Immature natural killer cell (primary cell): ENCODE results near the gene TASOR. TPM values are rescaled to one million over a fixed set of nuclear protein-coding genes. Genes with fewer than 3 reads are reported as not detected.
"Not testable (repeated sequence)": the region's sequence is repeated elsewhere in the genome, so short reads cannot be mapped to it uniquely, and the experiment has no call there.

ENCODE experiments used
- DNase-seq, 3 donors: peaks; one replicate each; pipeline ENCODE4 v3.0.0; 2022; ENCODE audit warnings: mixed read lengths in 1 of 3
- H3K27ac Mint-ChIP-seq, 6 donors: one replicate each; pipeline ENCODE4 v1.8.0; 2020; ENCODE audit warnings: mixed read lengths in 6 of 6, mild to moderate bottlenecking in 5 of 6, inconsistent platforms in 4 of 6, moderate library complexity in 3 of 6
- H3K27me3 Mint-ChIP-seq, 3 donors: one replicate each; pipeline ENCODE4 v1.8.0; 2020 to 2021; ENCODE audit warnings: low read depth in 3 of 3, mild to moderate bottlenecking in 3 of 3, mixed read lengths in 3 of 3, moderate library complexity in 3 of 3, inconsistent platforms in 1 of 3
- H3K36me3 Mint-ChIP-seq, 3 donors: one replicate each; pipeline ENCODE4 v1.8.0; 2020; ENCODE audit warnings: mixed read lengths in 3 of 3, inconsistent platforms in 2 of 3, mild to moderate bottlenecking in 2 of 3
- H3K4me1 Mint-ChIP-seq, 2 donors: one replicate each; pipeline ENCODE4 v1.8.0; 2020; ENCODE audit warnings: inconsistent platforms in 2 of 2, mild to moderate bottlenecking in 2 of 2, mixed read lengths in 2 of 2, moderate library complexity in 1 of 2
- H3K4me3 Mint-ChIP-seq, 5 donors: one replicate each; pipeline ENCODE4 v1.8.0; 2020; ENCODE audit warnings: mild to moderate bottlenecking in 5 of 5, mixed read lengths in 5 of 5, inconsistent platforms in 3 of 5, moderate library complexity in 3 of 5
- H3K9me3 Mint-ChIP-seq, 6 donors: one replicate each; pipeline ENCODE4 v1.8.0; 2020; ENCODE audit warnings: mild to moderate bottlenecking in 6 of 6, mixed read lengths in 6 of 6, inconsistent platforms in 4 of 6, moderate library complexity in 3 of 6
- polyA plus RNA-seq, 3 donors: library from polyadenylated mRNA; unstranded; fragments of 300-500 nt; fragmentation: Illumina TruSeq; gene quantifications; one replicate each; pipeline ENCODE4 v1.2.3, GENCODE V29; 2021

Gene TASOR
- polyA plus RNA-seq, 3 donors from 2014 or later: 17.0 to 37.3 (median 20.6) TPM

DNA sequence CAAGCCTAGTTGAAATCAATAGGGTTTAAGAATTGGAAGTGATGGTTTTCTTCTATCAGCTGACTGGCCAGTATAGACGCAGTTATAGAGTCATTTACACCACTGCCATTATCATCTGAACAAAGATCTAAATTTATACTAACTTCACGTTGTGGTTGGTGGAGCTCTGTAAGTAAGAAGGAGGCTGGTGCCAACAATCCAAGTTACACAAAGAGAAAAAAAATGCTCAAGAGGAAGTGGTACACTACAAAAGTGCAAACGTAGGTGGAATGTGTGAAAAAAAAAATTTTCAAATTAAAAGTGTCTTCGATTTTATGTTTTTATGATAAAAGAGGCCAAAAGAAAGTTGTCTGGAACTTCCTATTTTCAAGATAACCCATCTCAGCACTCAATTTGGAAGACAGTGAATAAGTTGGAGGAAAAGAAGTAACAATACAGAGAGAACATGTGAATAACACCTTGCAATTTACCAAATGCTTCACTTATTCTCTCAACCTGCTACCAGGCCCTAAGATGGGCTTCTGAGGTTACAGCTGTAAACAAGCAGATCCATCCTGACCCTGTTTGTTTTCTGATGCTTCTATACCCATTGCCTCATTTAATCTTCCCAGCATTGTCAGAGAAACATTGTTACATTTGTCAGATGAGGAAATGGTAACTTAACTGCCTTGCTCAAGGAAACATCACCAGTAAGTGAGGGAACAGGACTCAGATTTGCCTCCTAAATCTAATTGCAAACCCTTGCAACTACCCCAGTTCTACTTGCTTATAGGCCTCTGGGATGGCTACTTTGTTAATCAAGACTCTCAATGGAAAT is 12.0 kb upstream of the TASOR start:
- H3K4me1 Mint-ChIP-seq: peaks cover 50 to 52% of the 10 kb centered on the region in 2 donors
- H3K27ac Mint-ChIP-seq: peak overlapping the region; percentile 80 to 94 (median 84)
- peak; percentile 65 to 71 (median 66) for DNase-seq
- H3K9me3 Mint-ChIP-seq: no peaks in the 10 kb centered on the region
- H3K4me3 Mint-ChIP-seq: peak overlapping the region; percentile 36 to 65 (median 41)
- H3K27me3 Mint-ChIP-seq: peaks cover 15 to 18% (median 17%) of the 10 kb centered on the region in 3 donors
- no peaks in the 10 kb centered on the region for H3K36me3 Mint-ChIP-seq

DNA sequence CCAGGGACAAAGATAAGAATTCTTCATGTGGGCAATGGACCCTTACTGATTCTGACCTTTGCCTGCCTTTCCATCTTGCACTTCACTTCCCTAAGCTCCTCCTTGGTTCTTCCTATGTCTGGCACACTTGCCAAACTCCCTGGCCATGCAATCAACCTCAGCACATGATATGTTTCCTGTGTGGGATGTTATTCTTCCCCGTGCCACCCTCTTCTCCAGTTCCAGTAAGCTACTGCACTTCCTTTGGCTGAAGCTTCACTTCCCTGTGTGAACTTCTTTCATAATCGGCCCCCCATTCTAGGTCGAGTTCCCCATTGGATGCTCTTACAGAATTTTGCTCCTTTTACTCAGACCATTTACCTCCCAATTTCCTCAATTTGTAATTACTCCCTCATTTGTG is 10.7 kb upstream of the TASOR start:
- DNase-seq: no peak
- H3K27ac Mint-ChIP-seq: peak overlapping the region; percentile 82 to 97 (median 94)
- H3K36me3 Mint-ChIP-seq: no peaks in the 10 kb centered on the region
- H3K4me1 Mint-ChIP-seq: peaks cover 50 to 52% of the 10 kb centered on the region in 2 donors
- peaks cover 8 to 18% (median 17%) of the 10 kb centered on the region in 3 donors for H3K27me3 Mint-ChIP-seq
- no peaks in the 10 kb centered on the region for H3K9me3 Mint-ChIP-seq
- H3K4me3 Mint-ChIP-seq: peak overlapping the region; percentile 85 to 96 (median 90)

DNA sequence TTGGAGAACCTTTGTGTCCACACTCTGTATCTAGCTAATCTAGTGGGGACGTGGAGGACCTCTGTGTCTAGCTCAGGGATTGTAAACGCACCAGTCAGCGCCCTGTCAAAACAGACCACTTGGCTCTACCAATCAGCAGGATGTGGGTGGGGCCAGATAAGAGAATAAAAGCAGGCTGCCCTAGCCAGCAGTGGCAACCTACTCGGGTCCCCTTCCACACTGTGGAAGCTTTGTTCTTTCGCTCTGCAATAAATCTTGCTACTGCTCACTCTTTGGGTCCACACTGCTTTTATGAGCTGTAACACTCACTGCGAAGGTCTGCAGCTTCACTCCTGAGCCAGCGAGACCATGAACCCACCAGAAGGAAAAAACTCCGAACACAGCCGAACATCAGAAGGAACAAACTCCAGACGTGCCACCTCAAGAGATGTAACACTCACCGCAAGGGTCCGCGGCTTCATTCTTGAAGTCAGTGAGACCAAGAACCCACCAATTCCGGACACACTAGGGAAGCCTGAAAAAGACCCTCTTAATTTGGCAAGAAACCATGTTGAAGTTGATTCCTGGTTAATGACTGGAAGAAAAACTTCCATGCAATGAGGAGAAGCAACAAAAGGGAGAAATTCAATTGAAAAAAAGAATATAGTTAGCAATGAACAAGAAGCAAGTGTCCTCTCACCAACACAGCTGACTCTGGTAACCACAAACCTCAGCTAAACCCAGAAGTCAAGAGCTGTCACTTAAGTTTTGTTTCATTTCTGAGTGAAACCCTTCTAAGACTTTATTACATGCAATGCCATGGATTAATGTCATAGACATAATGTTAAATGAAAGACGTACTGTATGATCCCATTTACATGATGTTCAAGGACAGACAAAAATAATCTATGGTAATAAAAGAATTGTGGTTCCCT is 9.7 kb upstream of the TASOR start:
- H3K4me1 Mint-ChIP-seq: peaks cover 50 to 52% of the 10 kb centered on the region in 2 donors
- DNase-seq: peak; percentile 78 to 81 (median 80)
- peaks cover 8 to 18% (median 17%) of the 10 kb centered on the region in 3 donors for H3K27me3 Mint-ChIP-seq
- H3K36me3 Mint-ChIP-seq, H3K9me3 Mint-ChIP-seq: not testable (repeated sequence)
- H3K27ac Mint-ChIP-seq: peak overlapping the region; percentile 82 to 97 (median 94)
- peak overlapping the region; percentile 85 to 96 (median 90) for H3K4me3 Mint-ChIP-seq

DNA sequence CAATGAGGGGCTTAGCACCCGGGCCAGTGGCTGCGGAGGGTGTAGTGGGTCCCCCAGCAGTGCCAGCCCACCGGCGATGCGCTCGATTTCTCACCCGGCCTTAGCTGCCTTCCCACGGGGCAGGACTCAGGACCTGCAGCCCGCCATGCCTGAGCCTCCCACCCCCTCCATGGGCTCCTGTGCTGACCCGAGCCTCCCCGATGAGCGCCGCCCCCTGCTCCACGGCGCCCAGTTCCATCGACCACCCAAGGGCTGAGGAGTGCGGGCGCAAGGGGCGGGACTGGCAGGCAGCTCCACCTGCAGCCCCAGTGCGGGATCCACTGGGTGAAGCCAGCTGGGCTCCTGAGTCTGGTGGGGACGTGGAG is 8.9 kb upstream of the TASOR start:
- not testable (repeated sequence) for H3K4me3 Mint-ChIP-seq, H3K36me3 Mint-ChIP-seq, H3K9me3 Mint-ChIP-seq, DNase-seq
- H3K27ac Mint-ChIP-seq: peak overlapping the region in 1 of 6 donors; percentile 95
- H3K27me3 Mint-ChIP-seq: peaks cover 8 to 18% (median 17%) of the 10 kb centered on the region in 3 donors
- H3K4me1 Mint-ChIP-seq: peaks cover 49 to 52% of the 10 kb centered on the region in 2 donors

DNA sequence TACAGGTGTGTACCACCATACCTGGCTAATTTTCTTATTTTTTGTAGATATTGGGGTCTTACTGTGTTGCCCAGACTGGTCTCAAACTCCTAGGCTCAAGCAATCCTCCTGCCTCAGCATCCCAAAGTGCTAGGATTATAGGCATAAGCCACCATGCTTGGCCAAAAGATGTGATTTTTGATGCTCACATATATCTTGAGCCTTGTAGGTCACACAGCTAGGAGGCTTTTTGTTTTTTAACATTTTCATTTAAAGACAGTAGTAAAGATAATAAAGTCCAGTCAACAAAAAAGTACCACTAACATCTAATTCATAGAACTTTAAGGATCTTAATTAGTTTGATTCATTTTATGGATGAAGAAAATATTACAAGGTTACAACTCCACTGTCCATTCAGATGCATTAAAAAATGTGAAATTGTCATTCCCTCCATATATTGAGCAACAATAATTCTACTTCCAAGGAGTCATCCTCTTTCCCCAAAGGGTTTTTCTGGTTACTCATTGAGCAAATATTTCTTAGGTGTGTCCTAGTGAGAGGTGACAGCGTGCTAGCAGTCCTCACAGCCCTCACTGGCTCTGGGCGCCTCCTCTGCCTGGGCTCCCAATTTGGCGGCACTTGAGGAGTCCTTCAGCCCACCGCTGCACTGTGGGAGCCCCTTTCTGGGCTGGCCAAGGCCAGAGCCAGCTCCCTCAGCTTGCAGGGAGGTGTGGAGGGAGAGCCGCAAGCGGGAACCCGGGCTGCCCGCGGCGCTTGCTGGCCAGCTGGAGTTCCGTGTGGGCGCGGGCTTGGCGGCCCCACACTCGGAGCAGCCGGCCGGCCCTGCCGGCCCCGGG is 8.3 kb upstream of the TASOR start:
- Mint-ChIP-seq H3K27me3 (peaks cover 8 to 18% (median 17%) of the 10 kb centered on the region in 3 donors), H3K9me3 (no peaks in the 10 kb centered on the region), H3K27ac (peak overlapping the region in 1 of 6 donors; percentile 48), H3K36me3 (peaks cover 0 to 4% (median 0%) of the 10 kb centered on the region in 3 donors), H3K4me3 (peak overlapping the region in 4 of 5 donors; percentile 8 to 56 (median 34)), H3K4me1 (peaks cover 43 to 48% of the 10 kb centered on the region in 2 donors)
- no peak for DNase-seq

DNA sequence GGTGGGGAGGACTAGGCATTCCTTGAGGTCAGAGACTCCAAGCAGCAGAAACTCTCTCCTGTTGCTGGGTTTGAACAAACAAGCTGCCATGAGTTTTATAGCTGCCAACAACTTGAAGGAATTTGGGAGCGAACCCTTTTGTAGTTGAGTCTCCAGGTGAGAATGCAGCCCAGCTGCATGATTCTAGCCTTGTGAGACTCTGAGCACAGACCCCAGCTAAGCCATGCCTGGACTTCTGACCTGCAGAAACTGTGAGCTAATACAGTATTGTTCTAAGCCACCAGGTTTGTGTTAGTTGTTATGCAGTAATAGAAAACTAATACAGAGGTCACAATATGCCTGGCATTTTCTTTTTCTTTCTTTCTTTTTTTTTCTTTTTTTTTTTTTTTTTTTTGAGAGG is 6.2 kb upstream of the TASOR start:
- Mint-ChIP-seq H3K9me3 (no peaks in the 10 kb centered on the region), H3K4me3 (no peak overlapping the region), H3K27me3 (peaks cover 8 to 14% (median 10%) of the 10 kb centered on the region in 3 donors), H3K27ac (no peak overlapping the region), H3K4me1 (peaks cover 23 to 28% of the 10 kb centered on the region in 2 donors), H3K36me3 (peaks cover 0 to 4% (median 0%) of the 10 kb centered on the region in 3 donors)
- DNase-seq: no peak

DNA sequence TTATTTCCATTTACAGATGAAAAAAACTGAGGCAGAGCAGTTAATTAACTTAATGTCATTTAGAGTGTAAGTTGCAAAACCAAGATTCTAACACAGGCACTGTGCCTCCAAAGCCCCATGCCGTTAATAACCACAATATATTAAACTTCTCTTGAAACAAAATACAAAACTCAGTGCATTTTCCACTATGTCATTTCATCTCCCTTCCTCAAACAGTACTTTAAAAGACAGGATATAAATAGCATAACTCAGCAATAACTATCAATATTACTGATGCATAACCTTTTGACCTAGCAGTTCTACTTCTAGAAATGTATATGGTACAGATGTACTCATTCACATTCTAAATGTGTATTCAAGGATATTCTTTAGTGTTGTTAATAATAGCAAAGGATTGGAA is 5.1 kb upstream of the TASOR start:
- Mint-ChIP-seq H3K27me3 (peaks cover 14 to 17% (median 16%) of the 10 kb centered on the region in 3 donors), H3K4me3 (no peak overlapping the region), H3K27ac (no peak overlapping the region), H3K36me3 (peaks cover 0 to 4% (median 0%) of the 10 kb centered on the region in 3 donors), H3K4me1 (peaks cover 20 to 22% of the 10 kb centered on the region in 2 donors), H3K9me3 (no peaks in the 10 kb centered on the region)
- no peak for DNase-seq

DNA sequence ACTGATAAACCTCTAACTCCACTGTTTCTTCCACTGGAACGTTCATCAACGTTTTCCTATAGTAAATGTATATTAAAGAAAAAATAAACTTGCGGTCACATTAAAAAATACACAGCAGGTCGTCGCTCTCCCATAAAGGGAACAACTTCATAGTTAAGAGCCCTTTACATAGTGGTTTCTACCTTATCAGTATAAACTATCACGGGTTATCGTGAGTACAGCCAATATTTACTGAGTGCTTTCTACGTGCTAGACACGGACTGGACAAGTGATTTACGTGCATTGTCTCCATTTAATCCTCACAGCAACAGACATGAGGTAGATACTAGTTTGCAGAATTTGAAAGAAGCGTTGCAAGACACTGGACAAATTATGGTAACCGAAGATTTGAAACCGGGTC is 964 bp upstream of the TASOR start:
- H3K4me3 Mint-ChIP-seq: peak overlapping the region; percentile 64 to 93 (median 74)

DNA sequence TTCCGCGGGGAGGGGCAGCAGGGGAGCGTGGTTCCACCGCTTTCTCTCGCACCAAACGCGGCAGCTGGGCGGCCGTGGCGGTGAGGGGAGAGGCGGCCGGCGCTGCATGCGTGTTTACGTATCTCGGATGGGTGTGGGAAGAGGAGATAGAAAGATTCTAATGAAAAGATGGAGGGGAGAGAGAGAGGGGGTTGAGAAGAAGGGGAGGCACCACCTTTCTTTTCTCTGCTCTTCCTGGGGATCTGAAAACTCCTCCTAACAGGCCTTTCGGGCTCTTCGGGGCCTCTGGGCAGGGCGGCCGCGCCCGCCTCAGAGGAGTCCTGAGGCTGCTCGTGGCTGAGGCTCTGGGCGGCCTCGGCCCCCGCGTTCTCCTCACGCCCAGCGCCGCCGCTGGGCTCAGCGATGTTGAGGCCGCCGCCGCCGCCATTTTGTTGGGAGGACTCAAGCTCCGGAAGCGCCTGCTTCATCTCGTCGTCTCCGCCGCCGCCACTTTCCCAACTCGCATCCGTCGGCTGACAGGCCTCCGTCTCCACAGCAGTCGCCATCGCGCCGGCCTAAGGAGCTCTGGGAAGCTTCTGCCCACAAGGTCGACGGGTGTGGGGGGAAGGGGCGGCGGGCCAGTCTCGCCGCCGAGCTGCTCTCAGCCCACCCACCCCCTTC is 473 bp downstream of the TASOR start:
- Mint-ChIP-seq H3K27ac (peak overlapping the region; percentile 77 to 97 (median 94)), H3K9me3 (no peaks in the 10 kb centered on the region), H3K4me3 (peak overlapping the region; percentile 91 to 94 (median 94)), H3K4me1 (peaks cover 42 to 60% of the 10 kb centered on the region in 2 donors), H3K36me3 (peaks cover 0 to 19% (median 11%) of the 10 kb centered on the region in 3 donors), H3K27me3 (peaks cover 11 to 15% (median 11%) of the 10 kb centered on the region in 3 donors)
- peak; percentile 78 to 84 (median 80) for DNase-seq

More for the DNA sequence above, 964 bp upstream of the TASOR start:
- Mint-ChIP-seq H3K27ac (peak overlapping the region; percentile 74 to 91 (median 90)), H3K4me1 (peaks cover 35 to 45% of the 10 kb centered on the region in 2 donors), H3K27me3 (peaks cover 11 to 15% (median 11%) of the 10 kb centered on the region in 3 donors), H3K9me3 (no peaks in the 10 kb centered on the region), H3K36me3 (peaks cover 0 to 15% (median 8%) of the 10 kb centered on the region in 3 donors)
- no peak for DNase-seq

DNA sequence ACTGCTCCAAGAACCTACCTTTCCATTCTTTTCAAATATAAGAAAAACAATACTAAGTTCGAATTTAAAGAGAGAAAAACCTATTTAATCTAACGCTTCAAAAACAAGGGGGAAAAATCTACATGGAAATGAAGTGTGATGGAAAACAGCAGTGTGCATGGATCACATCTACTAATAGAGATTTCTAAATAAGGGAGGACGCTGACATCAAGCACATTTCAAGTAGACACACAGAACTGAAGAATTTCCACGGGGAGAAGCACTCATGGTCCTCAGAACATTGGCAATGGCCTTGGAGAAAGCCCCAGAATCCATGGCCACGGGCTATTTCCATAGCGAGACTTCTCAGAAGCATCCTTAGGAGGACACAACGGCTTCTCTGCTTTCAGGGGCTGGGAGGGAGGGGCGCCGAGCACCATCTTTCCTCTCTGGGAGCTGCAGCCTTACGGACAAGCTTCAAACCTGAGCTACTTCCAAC is 1.0 kb downstream of the TASOR start:
- Mint-ChIP-seq H3K27ac (peak overlapping the region; percentile 77 to 97 (median 94)), H3K9me3 (no peaks in the 10 kb centered on the region), H3K36me3 (peaks cover 0 to 19% (median 11%) of the 10 kb centered on the region in 3 donors), H3K27me3 (peaks cover 11 to 15% (median 11%) of the 10 kb centered on the region in 3 donors), H3K4me1 (peaks cover 48 to 65% of the 10 kb centered on the region in 2 donors), H3K4me3 (peak overlapping the region; percentile 91 to 94 (median 94))
- DNase-seq: no peak

DNA sequence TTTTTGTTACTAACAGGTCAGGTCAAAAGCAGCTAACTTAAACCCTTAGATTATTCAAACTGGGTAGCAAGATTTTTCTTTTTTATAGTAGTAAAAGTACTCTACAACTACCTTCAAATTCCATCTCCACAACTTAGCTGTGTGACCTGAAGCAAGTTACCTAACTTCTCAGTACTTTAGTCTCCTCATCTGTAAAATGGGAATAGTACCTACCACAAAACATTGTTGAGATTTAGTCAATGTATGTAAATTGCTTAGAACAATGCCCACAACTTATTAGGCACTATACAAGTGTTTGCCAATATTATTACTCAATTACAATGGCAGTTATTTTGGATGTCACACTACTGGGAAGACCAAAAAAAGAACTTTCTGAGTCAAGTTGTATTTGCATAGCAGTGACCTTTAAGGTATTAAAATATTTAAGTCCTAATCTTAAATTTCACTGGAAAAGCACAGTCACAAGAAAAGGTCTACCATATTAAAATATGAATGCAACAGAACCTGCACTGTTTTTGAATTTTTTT is 2.9 kb downstream of the TASOR start:
- peak overlapping the region in 2 of 6 donors; percentile 35 to 58 for H3K27ac Mint-ChIP-seq
- no peaks in the 10 kb centered on the region for H3K9me3 Mint-ChIP-seq
- no peak for DNase-seq
- peaks cover 0 to 19% (median 11%) of the 10 kb centered on the region in 3 donors for H3K36me3 Mint-ChIP-seq
- H3K27me3 Mint-ChIP-seq: peaks cover 11 to 15% (median 11%) of the 10 kb centered on the region in 3 donors
- peak overlapping the region in 3 of 5 donors; percentile 44 to 71 (median 57) for H3K4me3 Mint-ChIP-seq
- peaks cover 57 to 83% of the 10 kb centered on the region in 2 donors for H3K4me1 Mint-ChIP-seq

DNA sequence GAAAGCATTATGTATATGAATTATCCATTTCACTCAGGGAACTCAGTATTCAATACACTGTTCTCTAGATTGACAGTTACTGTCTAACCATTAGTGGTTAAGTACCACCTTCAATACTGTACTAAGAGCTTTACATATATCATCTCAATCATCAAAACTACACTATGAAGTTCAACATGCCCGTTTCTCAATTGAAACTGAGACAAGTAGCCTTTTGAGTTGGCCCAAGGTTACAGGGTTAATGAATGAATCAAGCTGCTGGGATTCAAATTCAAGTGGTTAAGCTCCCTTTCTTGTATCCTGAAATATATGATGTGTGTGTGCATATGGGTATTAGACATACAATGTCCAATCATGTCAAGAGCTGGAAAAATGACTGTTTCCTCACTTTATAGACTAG is 5.8 kb downstream of the TASOR start:
- H3K9me3 Mint-ChIP-seq: no peaks in the 10 kb centered on the region
- H3K36me3 Mint-ChIP-seq: peaks cover 0 to 22% (median 11%) of the 10 kb centered on the region in 3 donors
- peak overlapping the region in 5 of 6 donors; percentile 17 to 72 (median 55) for H3K27ac Mint-ChIP-seq
- no peak for DNase-seq
- H3K4me3 Mint-ChIP-seq: peak overlapping the region in 1 of 5 donors; percentile 59
- H3K4me1 Mint-ChIP-seq: peaks cover 54 to 78% of the 10 kb centered on the region in 2 donors
- peaks cover under 1 to 4% (median 3%) of the 10 kb centered on the region in 3 donors for H3K27me3 Mint-ChIP-seq
